A549 (cell line): ENCODE results near the gene RGS19. TPM values are rescaled to one million over a fixed set of nuclear protein-coding genes. Genes with fewer than 3 reads are reported as not detected.

Experiments
- ATAC-seq, 2 experiments: fragments of 200-7000 bp in 1 of 2; fragments of >200 bp in 1 of 2; cut with Nextera tagmentation in 1 of 2; cut with Tn5 transposase in 1 of 2; 3 replicates each; pipeline versions ENCODE4 v1.8.0 to v1.9.1; 2018 to 2020; ENCODE audit warnings: mild to moderate bottlenecking in 1 of 2, moderate library complexity in 1 of 2
- CTCF ChIA-PET: fragments of 300-600 bp; sonication (Branson Sonifier 250); formaldehyde crosslinking; extraction: SDS; loops from one replicate; lab custom pipeline; 2021; ENCODE audit warnings: antibody characterized with exemption, inconsistent platforms; lab: Yijun Ruan, JAX
- POLR2A ChIA-PET: fragments of 350-600 bp; formaldehyde crosslinking; extraction: SDS; loops from one replicate; lab custom pipeline; 2021; ENCODE audit warnings: antibody characterized with exemption, inconsistent platforms; lab: Yijun Ruan, JAX
- DNase-seq, 2 experiments: peaks; one replicate each; pipeline versions ENCODE4 v3.0.0 to v3.0.0-alpha.2; 2011 to 2016; ENCODE audit warnings: low read depth in 1 of 2, low spot score in 1 of 2
- FAIRE-seq: peaks from 2 replicates; lab custom pipeline; 2011; peaks lifted over from hg19 to GRCh38; lab: Jason Lieb, UNC
- H3K27ac ChIP-seq, 2 experiments: fragments of >200 bp; sonication (Bioruptor Twin); formaldehyde crosslinking; 3 replicates each; pipeline ENCODE4 v1.5.1; 2016 to 2017
- H3K4me1 ChIP-seq: fragments of >200 bp; sonication (Bioruptor Twin); formaldehyde crosslinking; 3 replicates; pipeline ENCODE4 v1.6.1; 2016
- H3K4me2 ChIP-seq: fragments of >200 bp; sonication (Bioruptor Twin); formaldehyde crosslinking; 3 replicates; pipeline ENCODE4 v1.6.1; 2016
- H3K4me3 ChIP-seq: fragments of >200 bp; sonication (Bioruptor Twin); formaldehyde crosslinking; 3 replicates; pipeline ENCODE4 v1.5.1; 2016
- H3K9me3 ChIP-seq: fragments of >200 bp; sonication (Bioruptor Twin); formaldehyde crosslinking; 3 replicates; pipeline ENCODE4 v1.6.1; 2016
- CHD4 ChIP-seq: fragments of 200-600 bp; sonication (generic); IDR thresholded peaks from 2 replicates; pipeline ENCODE4 v1.6.1; 2016; ENCODE audit warnings: antibody characterized with exemption, mild to moderate bottlenecking, borderline replicate concordance
- EHMT2 ChIP-seq: fragments of 200-600 bp; sonication (generic); IDR thresholded peaks from 2 replicates; pipeline ENCODE4 v1.6.1; 2016; ENCODE audit warnings: antibody characterized with exemption, low read depth, mild to moderate bottlenecking, moderate library complexity
- EP300 ChIP-seq, 2 experiments: fragments of >200 bp; sonication (Bioruptor Twin); formaldehyde crosslinking; IDR thresholded peaks; 2 replicates in 1 of 2; 3 replicates in 1 of 2; pipeline ENCODE4 v1.6.1; 2016 to 2017
- ESRRA ChIP-seq: fragments of 150-350 bp; IDR thresholded peaks from 2 replicates; pipeline ENCODE4 v1.6.1; 2014; ENCODE audit warnings: mild to moderate bottlenecking, low read length, borderline replicate concordance
- FOSB ChIP-seq: fragments of 250-450 bp; sonication (Bioruptor Pico); IDR thresholded peaks from 2 replicates; pipeline ENCODE4 v1.5.0; 2020; ENCODE audit warnings: mild to moderate bottlenecking, moderate library complexity
- FOSL2 ChIP-seq, 2 experiments: fragments of 450-650 bp in 1 of 2; fragments of >200 bp in 1 of 2; sonication (Bioruptor Twin) in 1 of 2; formaldehyde crosslinking; IDR thresholded peaks; 2 replicates each; pipeline versions ENCODE4 v1.5.0 to v1.6.1; 2016 to 2020; ENCODE audit warnings: mild to moderate bottlenecking in 1 of 2, moderate library complexity in 1 of 2
- GATA3 ChIP-seq: IDR thresholded peaks from 2 replicates; pipeline ENCODE4 v1.6.1; 2012; ENCODE audit warnings: borderline replicate concordance
- HDAC2 ChIP-seq: fragments of 200-600 bp; sonication (generic); IDR thresholded peaks from 2 replicates; pipeline ENCODE4 v1.6.1; 2016
- HOXA7 ChIP-seq: fragments of 250-450 bp; sonication (Bioruptor Pico); IDR thresholded peaks from 2 replicates; pipeline ENCODE4 v1.5.0; 2020; ENCODE audit warnings: mild to moderate bottlenecking, moderate library complexity
- HOXB13 ChIP-seq: fragments of 250-450 bp; sonication (Bioruptor Pico); IDR thresholded peaks from 2 replicates; pipeline ENCODE4 v1.5.0; 2020; ENCODE audit warnings: low read depth, mild to moderate bottlenecking, moderate library complexity
- JUNB ChIP-seq: fragments of >200 bp; sonication (Bioruptor Twin); formaldehyde crosslinking; IDR thresholded peaks from 2 replicates; pipeline ENCODE4 v1.6.1; 2016
- KDM5A ChIP-seq: fragments of 200-600 bp; sonication (generic); IDR thresholded peaks from 2 replicates; pipeline ENCODE4 v1.6.1; 2016; ENCODE audit warnings: antibody characterized with exemption, mild to moderate bottlenecking
- MAFK ChIP-seq: fragments of 450-650 bp; IDR thresholded peaks from 2 replicates; pipeline ENCODE4 v1.6.1; 2014; ENCODE audit not compliant: partially characterized antibody
- NR3C1 ChIP-seq: fragments of >200 bp; sonication (Bioruptor Twin); formaldehyde crosslinking; IDR thresholded peaks from 3 replicates; pipeline ENCODE4 v1.6.1; 2017
- PHF8 ChIP-seq: fragments of 200-600 bp; sonication (generic); IDR thresholded peaks from 2 replicates; pipeline ENCODE4 v1.6.1; 2016; ENCODE audit warnings: low read depth, mild to moderate bottlenecking, antibody characterized with exemption, moderate library complexity, borderline replicate concordance
- POLR2A ChIP-seq: IDR thresholded peaks from 2 replicates; pipeline ENCODE4 v1.6.1; 2012; ENCODE audit warnings: mild to moderate bottlenecking, low read length
- POLR2AphosphoS2 ChIP-seq: conservative IDR thresholded peaks from 2 replicates; pipeline ENCODE4 v1.6.1; 2012; ENCODE audit warnings: low read length, improper control_type of control experiment, inconsistent platforms
- RAD21 ChIP-seq, 2 experiments: fragments of >200 bp in 1 of 2; sonication (Bioruptor Twin) in 1 of 2; formaldehyde crosslinking in 1 of 2; IDR thresholded peaks in 1 of 2; conservative IDR thresholded peaks in 1 of 2; 2 replicates in 1 of 2; 3 replicates in 1 of 2; pipeline ENCODE4 v1.6.1; 2012 to 2018; ENCODE audit warnings: inconsistent platforms in 1 of 2
- RCOR1 ChIP-seq: fragments of 150-350 bp; IDR thresholded peaks from 2 replicates; pipeline ENCODE4 v1.6.1; 2014; ENCODE audit warnings: antibody characterized with exemption, low read length, low read depth
- REST ChIP-seq: fragments of 200-600 bp; sonication (generic); IDR thresholded peaks from 2 replicates; pipeline ENCODE4 v1.6.1; 2016; ENCODE audit warnings: antibody characterized with exemption, mild to moderate bottlenecking, moderate library complexity
- RNF2 ChIP-seq: fragments of 200-600 bp; sonication (generic); IDR thresholded peaks from 2 replicates; pipeline ENCODE4 v1.6.1; 2016; ENCODE audit warnings: low read depth, mild to moderate bottlenecking, antibody characterized with exemption, moderate library complexity, borderline replicate concordance
- SMC3 ChIP-seq: fragments of >200 bp; sonication (Bioruptor Twin); formaldehyde crosslinking; IDR thresholded peaks from 3 replicates; pipeline ENCODE4 v1.6.1; 2018; ENCODE audit warnings: inconsistent platforms
- TP53 ChIP-seq: fragments of 250-450 bp; sonication (Bioruptor Pico); IDR thresholded peaks from 2 replicates; pipeline ENCODE4 v1.5.0; 2021; ENCODE audit warnings: mild to moderate bottlenecking, moderate library complexity
- ZSCAN20 ChIP-seq: fragments of 250-450 bp; sonication (Bioruptor Pico); IDR thresholded peaks from 2 replicates; pipeline ENCODE4 v1.8.0; 2022; ENCODE audit warnings: mild to moderate bottlenecking, moderate library complexity
- WGBS: methylation state at CpG from one replicate; pipeline ENCODE4 v1.1.6; 2017; ENCODE audit errors: missing lambda C conversion rate; 5-methylcytosine and 5-hydroxymethylcytosine counted together
- polyA plus RNA-seq, 4 experiments: library from polyadenylated mRNA; depleted of rRNA in 3 of 4; stranded (reverse); fragments of >200 nt; fragmentation: RNase III in 1 of 4; extraction: RNeasy Plus Mini Kit Qiagen cat#74134 plus additional on column Dnase treatment in 1 of 4; gene quantifications; 2 replicates in 3 of 4; 3 replicates in 1 of 4; pipeline ENCODE4 v1.2.3, GENCODE V29; 2011 to 2017
- TF ChIP-seq, protein P1 (sequence below): fragments of >200 bp; sonication (Bioruptor Twin); formaldehyde crosslinking; IDR thresholded peaks from 3 replicates; pipeline ENCODE4 v1.6.1; 2016
- TF ChIP-seq, protein P2 (sequence below): IDR thresholded peaks from 2 replicates; pipeline ENCODE4 v1.6.1; 2012

The RGS19 gene
- polyA plus RNA-seq, 2 of the 4 experiments (the other 2 are of a cell fraction): 13.8 to 18.8 TPM

DNA sequence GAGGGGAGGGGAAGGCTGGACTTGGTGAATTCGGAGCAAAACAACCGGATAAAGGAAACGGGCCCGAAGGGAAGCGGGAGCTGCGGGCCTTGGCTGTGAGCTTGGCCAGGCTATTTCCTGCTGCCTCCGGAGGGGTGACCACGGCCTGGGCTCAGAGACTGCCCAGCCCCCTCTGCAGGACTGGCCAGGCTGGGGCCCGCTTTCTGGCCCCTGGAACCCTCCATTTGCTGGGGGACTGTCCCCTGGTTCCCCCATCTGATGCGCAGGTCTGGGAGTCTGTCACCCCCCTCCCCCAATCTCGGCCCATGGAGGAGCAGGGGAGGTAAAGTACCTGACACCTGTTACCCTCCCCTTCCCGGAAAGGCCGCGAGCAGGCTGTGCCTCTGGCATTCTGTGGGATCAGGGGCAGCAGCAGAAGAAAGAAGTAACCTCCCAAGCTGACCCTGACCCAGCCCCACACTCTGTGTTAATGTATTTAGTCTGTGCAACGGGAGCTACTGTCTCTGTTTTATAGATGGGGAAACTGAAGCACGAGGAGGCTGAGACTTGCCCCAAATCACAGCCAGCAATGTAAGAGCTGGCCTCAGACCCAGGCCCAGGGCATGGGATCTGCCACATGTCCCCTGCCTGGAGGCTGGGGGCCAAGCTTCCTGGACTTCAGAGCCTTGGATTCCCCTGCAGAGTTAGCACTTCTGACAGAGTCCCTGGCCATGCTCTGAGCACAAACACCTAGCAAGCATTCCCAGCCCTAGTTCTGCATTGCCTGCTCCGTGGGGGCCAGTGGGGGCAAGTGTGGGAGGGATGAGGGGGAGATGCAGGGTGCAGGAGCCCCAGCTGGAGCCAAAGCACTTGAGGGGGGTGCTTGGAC is 39.8 kb downstream of the RGS19 start:
- Histone ChIP-seq H3K27ac (peak overlapping the region; percentile 75 to 92), H3K4me1 (peaks cover 18% of the 10 kb centered on the region), H3K9me3 (no peaks in the 10 kb centered on the region), H3K4me2 (peak overlapping the region; percentile 80), H3K4me3 (peak overlapping the region; percentile 48)
- DNase-seq: no peak
- no peak for FAIRE-seq
- 31% methylated on average over 8 of the region's 17 CpGs for WGBS
- TF ChIP-seq HOXA7 (CRISPR knock-in tag): no peak
- TF ChIP-seq RCOR1: no peak
- TF ChIP-seq KDM5A: no peak
- TF ChIP-seq JUNB: no peak
- no peak for TF ChIP-seq PHF8
- no peak for TF ChIP-seq TP53 (CRISPR knock-in tag)
- TF ChIP-seq EP300 (IDR thresholded peaks at IDR 0.05): no peak
- no peak for TF ChIP-seq EHMT2
- no peak for TF ChIP-seq ZSCAN20 (CRISPR knock-in tag)
- TF ChIP-seq ESRRA: no peak
- TF ChIP-seq FOSB (CRISPR knock-in tag): no peak
- TF ChIP-seq POLR2AphosphoS2: no peak
- TF ChIP-seq, protein P1, sequence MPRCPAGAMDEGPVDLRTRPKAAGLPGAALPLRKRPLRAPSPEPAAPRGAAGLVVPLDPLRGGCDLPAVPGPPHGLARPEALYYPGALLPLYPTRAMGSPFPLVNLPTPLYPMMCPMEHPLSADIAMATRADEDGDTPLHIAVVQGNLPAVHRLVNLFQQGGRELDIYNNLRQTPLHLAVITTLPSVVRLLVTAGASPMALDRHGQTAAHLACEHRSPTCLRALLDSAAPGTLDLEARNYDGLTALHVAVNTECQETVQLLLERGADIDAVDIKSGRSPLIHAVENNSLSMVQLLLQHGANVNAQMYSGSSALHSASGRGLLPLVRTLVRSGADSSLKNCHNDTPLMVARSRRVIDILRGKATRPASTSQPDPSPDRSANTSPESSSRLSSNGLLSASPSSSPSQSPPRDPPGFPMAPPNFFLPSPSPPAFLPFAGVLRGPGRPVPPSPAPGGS: no peak
- TF ChIP-seq RAD21 (conservative IDR thresholded peaks at IDR 0.05 in 1 of 2, IDR thresholded peaks at IDR 0.05 in 1 of 2): no peak; a peak in 1 of 5 replicates
- no peak for TF ChIP-seq HOXB13
- no peak for TF ChIP-seq MAFK
- TF ChIP-seq NR3C1: no peak
- ChIA-PET CTCF (interaction anchor here (0.6 to 7.1 kb wide), 33 partner anchors 8 to 502 kb away, joined by 3 to 143 read pairs (median 12); partner anchors contain the start of genes LKAAEAR1, PRPF6, PTK6 and SAMD10), POLR2A (interaction anchor here (1.4 to 1.8 kb wide), 3 partner anchors 23 to 502 kb away, joined by 4 to 17 read pairs (median 13); partner anchors contain the start of genes PRPF6, PTK6 and TCEA2)
- peak; percentile 20 to 49; a peak in 3 of 6 replicates for ATAC-seq

DNA sequence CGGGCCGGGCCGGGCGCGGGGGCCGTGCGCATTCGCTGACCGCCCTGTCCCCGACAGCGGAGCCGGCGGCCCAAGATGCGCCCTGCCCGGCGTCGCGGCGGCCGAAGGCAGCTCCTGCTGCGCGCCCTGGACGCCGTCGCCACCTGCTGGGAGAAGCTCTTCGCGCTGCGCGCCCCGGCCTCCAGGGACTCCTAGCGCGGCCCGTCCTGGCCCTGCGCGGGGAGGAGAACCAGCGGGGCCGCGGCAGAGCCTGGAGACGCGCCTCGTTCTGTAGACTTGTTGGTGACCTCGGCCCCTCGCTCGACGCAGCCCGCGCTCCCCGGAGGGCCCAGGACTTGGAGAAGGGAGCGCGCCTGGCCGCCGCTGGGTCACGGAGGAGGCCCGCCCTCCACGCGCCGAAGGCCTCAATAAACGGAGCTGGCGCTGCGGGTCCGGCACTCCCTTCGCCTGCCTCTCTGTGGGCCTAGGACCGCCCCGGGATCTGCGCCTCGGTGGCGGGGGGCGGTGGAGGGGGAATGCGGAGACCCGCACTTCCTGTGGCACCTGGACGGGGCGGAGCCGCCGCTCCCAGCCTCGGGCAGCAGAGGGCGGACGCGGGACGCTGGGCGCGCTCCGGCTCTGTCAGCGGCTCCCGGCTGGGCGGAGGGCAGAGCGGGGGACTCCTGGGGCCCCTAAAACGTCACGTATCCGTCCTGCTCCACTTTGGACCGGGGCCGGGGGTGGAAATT is 40.6 kb downstream of the RGS19 start:
- CTCF ChIA-PET: interaction anchor here (0.6 to 7.1 kb wide), 43 partner anchors 8 to 501 kb away, joined by 3 to 143 read pairs (median 8); partner anchors contain the start of genes LKAAEAR1, OPRL1, PRPF6 and PTK6
- H3K4me2 ChIP-seq: peak overlapping the region; percentile 80
- H3K4me1 ChIP-seq: peaks cover 13% of the 10 kb centered on the region; the same call in 2 of the 3 replicates
- FAIRE-seq (no peak), ATAC-seq (peak; percentile 76 to 88), DNase-seq (peak; percentile 85 to 91)
- peak overlapping the region; percentile 75 to 92 for H3K27ac ChIP-seq
- POLR2A ChIA-PET: interaction anchor here (0.7 to 1.8 kb wide), 8 partner anchors 8 to 501 kb away, joined by 3 to 17 read pairs (median 4); partner anchors contain the start of genes ARFRP1, PRPF6, PTK6 and TCEA2
- H3K4me3 ChIP-seq: peak overlapping the region; percentile 48
- 3% methylated on average over 22 of the region's 91 CpGs for WGBS
- no peaks in the 10 kb centered on the region for H3K9me3 ChIP-seq
- TF ChIP-seq NR3C1 (no peak), HDAC2 (peak; percentile 96), PHF8 (peak; percentile 66; the same call in 1 of the 2 replicates), RNF2 (peak; percentile 81; the same call in 1 of the 2 replicates), CHD4 (no peak), RCOR1 (no peak), SMC3 (peak; percentile 59), POLR2A (peak; percentile 19; the same call in 1 of the 2 replicates), REST (no peak), GATA3 (no peak), FOSL2 (IDR thresholded peaks at IDR 0.05) (no peak), FOSL2 (CRISPR knock-in tag; IDR thresholded peaks at IDR 0.05) (no peak), HOXB13 (no peak)
- TF ChIP-seq, protein P2, sequence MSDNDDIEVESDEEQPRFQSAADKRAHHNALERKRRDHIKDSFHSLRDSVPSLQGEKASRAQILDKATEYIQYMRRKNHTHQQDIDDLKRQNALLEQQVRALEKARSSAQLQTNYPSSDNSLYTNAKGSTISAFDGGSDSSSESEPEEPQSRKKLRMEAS: peak; percentile 83
- TF ChIP-seq, protein P1: no peak
